Fibroblast of mammary gland (primary cell): Measurements from ENCODE around the gene BTG2.

ENCODE experiments used
- DNase-seq: peaks from one replicate; pipeline ENCODE4 v3.0.0-alpha.2; 2010; ENCODE audit warnings: low read depth
- H3K4me3 ChIP-seq: 2 replicates; pipeline ENCODE4 v1.5.1; 2011; ENCODE audit warnings: low read depth, mild to moderate bottlenecking, low read length, moderate library complexity; ENCODE audit not compliant: control insufficient read depth
- CTCF ChIP-seq: conservative IDR thresholded peaks from 2 replicates; pipeline ENCODE4 v1.5.1; 2011; ENCODE audit warnings: low read depth, low read length, inconsistent platforms; ENCODE audit not compliant: control insufficient read depth, insufficient read depth

The BTG2 gene

GRCh38 chr1:203354246-203354645 is 48.9 kb downstream of the BTG2 start:
- H3K4me3 ChIP-seq, result no peak overlapping the region
- peak; percentile 71 for DNase-seq
- no peak for TF ChIP-seq CTCF

DNA sequence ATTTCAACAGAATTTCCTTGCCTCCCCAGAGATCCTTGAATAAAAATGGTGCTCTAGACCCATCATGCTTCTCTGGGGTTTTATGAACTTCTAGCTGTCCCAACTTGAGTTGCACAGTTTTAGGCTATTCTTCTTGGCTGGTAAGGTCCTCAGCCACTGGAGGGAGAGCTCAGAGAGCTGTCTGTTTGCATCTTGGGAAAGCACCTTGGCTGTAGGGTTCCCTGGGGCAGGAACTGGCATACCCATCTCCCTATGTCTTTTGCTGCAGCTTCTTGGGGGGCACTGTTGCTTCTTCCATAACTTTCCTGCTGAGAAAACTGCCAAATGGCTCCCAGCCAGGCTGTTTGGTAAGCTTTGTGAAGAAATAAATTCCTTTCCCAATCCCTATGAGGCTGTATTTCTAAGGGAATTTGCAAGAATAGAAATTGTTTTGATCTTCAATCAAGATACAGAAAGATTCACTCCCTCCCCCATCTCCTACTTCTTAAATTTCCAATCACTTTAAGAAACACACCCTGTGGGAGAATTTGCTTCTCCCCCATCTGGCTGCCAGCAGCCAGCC is 53.8 kb downstream of the BTG2 start:
- DNase-seq, result peak; percentile 60
- H3K4me3 ChIP-seq, result no peak overlapping the region
- no peak for TF ChIP-seq CTCF
